IPS DF 6.9 (cell line): ENCODE results near the gene KIF5C.
"Not testable (repeated sequence)": the region's sequence is repeated elsewhere in the genome, so short reads cannot be mapped to it uniquely, and the experiment has no call there.

ENCODE experiments used
- DNase-seq: peaks from one replicate; pipeline ENCODE4 v3.0.0-alpha.2; 2013; ENCODE audit warnings: low read depth, low spot score
- H3K27ac ChIP-seq: one replicate; pipeline ENCODE4 v1.5.1; 2013; ENCODE audit warnings: low read length, control low read depth
- H3K27me3 ChIP-seq: 2 replicates; pipeline ENCODE4 v1.6.1; 2013; ENCODE audit warnings: mild to moderate bottlenecking, low read length; ENCODE audit not compliant: control insufficient read depth, insufficient read depth
- H3K36me3 ChIP-seq: 2 replicates; pipeline ENCODE4 v1.6.1; 2013; ENCODE audit warnings: low read length; ENCODE audit not compliant: control insufficient read depth, insufficient read depth
- H3K4me1 ChIP-seq: 2 replicates; pipeline ENCODE4 v1.6.1; 2013; ENCODE audit warnings: low read length; ENCODE audit not compliant: control insufficient read depth, insufficient read depth
- H3K4me3 ChIP-seq: 2 replicates; pipeline ENCODE4 v1.5.1; 2013; ENCODE audit warnings: mild to moderate bottlenecking, low read length
- H3K9me3 ChIP-seq: 2 replicates; pipeline ENCODE4 v1.6.1; 2013; ENCODE audit warnings: low read length, inconsistent platforms; ENCODE audit not compliant: control insufficient read depth, insufficient read depth
- WGBS: extraction: QIAGEN DNeasy Blood & Tissue Kit; methylation state at CpG from one replicate; pipeline ENCODE4 v1.1.7; 2013; ENCODE audit warnings: mixed read lengths, missing lambda C conversion rate; ENCODE audit not compliant: insufficient read length, insufficient coverage; 5-methylcytosine and 5-hydroxymethylcytosine counted together

KIF5C gene

DNA sequence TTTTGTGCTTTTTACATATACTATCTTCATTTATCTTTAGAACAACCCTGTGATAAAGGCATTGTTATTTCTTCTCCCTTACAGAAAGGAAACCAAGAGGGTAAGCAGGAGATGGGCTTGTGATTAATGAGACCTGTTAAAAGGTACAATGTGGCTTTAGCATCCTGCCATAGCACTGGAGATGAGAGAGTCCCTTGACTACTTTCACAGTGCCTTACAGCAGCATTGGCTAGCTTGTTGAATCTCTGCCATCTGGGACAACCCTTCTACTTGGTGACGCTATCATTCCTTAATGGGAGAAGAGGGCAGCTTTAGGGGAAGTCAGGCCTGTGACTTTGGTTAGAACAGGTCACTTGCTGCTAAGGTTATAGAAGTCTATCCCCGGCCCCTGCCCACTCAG is 95.4 kb downstream of the KIF5C start:
- no CpG with 5 or more reads among the region's 2 CpGs for WGBS
- no peak overlapping the region for H3K4me3 ChIP-seq
- no peaks in the 10 kb centered on the region for H3K27me3 ChIP-seq
- H3K4me1 ChIP-seq, result no peaks in the 10 kb centered on the region
- H3K36me3 ChIP-seq, result no peaks in the 10 kb centered on the region
- H3K27ac ChIP-seq, result no peak overlapping the region
- DNase-seq, result no peak
- H3K9me3 ChIP-seq, result no peaks in the 10 kb centered on the region

- Histone ChIP-seq H3K27me3 (no peaks in the 10 kb centered on the region), H3K4me1 (no peaks in the 10 kb centered on the region), H3K36me3 (no peaks in the 10 kb centered on the region), H3K27ac (no peak overlapping the region), H3K9me3 (no peaks in the 10 kb centered on the region), H3K4me3 (no peak overlapping the region)
- no peak for DNase-seq
- WGBS, result no CpG with 5 or more reads among the region's 3 CpGs
Observed at GRCh38 chr2:148971547-148971946, 96.5 kb downstream of the KIF5C start.

DNA sequence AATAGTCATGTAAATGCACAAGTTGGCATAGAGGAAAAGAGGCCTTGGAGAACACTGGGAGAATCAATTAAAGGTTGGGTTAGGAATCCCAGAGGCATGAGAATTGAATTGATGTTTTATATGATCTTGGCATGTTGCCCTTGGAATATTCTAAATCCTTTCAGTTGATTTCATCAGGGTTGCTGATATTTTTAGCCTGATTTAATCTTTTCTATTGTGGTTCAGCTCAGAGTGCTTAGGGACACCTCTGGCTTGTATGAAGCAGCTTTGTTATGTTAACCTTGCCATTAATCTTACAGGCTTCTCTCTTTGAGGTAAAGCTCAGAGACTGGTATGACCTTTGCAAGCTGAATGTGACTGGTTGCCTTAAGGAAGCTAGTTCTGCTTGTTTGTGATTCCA is 99.1 kb downstream of the KIF5C start:
- Histone ChIP-seq H3K27ac (no peak overlapping the region), H3K27me3 (no peaks in the 10 kb centered on the region), H3K36me3 (no peaks in the 10 kb centered on the region), H3K4me1 (no peaks in the 10 kb centered on the region), H3K9me3 (no peaks in the 10 kb centered on the region), H3K4me3 (no peak overlapping the region)
- no peak for DNase-seq

GRCh38 chr2:148978026-148978685 is 103.1 kb downstream of the KIF5C start:
- H3K27me3 ChIP-seq, result no peaks in the 10 kb centered on the region
- no peaks in the 10 kb centered on the region for H3K9me3 ChIP-seq
- no peaks in the 10 kb centered on the region for H3K4me1 ChIP-seq
- no CpG with 5 or more reads among the region's 7 CpGs for WGBS
- no peak overlapping the region for H3K4me3 ChIP-seq
- H3K36me3 ChIP-seq, result no peaks in the 10 kb centered on the region; the same call in 1 of the 2 replicates
- no peak for DNase-seq
- no peak overlapping the region for H3K27ac ChIP-seq

GRCh38 chr2:148978706-148979105 is 103.7 kb downstream of the KIF5C start:
- no peak for DNase-seq
- no peaks in the 10 kb centered on the region; the same call in 1 of the 2 replicates for H3K36me3 ChIP-seq
- H3K4me1 ChIP-seq, result no peaks in the 10 kb centered on the region

DNA sequence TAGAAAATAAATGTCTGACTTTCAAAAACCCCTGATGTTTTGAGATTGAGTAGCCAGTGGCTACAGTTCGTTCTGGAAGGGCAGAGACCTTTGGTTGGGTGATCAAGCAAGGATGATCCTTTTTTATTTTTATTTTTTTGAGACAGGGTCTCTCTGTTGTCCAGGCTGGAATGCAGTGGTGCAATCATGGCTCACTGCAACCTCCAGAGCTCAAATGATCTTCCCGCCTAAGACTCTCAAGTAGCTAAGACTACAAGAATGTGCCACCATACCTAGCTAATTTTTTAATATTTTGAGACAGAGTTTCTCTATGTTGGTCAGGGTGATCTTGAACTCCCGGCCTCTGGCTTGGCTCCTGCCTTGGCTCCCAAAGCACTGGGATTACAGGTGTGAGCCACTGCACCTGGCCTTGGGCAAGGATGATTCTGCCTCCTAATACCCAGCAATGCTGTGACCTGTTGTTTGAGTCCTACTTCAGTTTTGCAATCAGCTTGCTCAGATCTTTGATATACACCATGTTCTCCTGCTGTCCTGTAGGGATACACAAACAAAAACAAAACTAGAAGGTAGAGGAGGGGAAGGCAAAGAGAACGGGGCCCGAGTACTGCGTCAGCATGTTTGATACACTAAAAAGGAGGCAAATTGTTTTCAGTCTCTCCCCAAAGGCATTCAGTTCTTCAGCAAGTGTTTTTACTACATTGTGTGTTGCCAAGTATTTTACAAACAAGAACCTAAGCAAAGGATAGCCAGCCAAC is 104.3 kb downstream of the KIF5C start:
- no peaks in the 10 kb centered on the region; the same call in 1 of the 2 replicates for H3K36me3 ChIP-seq
- no CpG with 5 or more reads among the region's 6 CpGs for WGBS
- no peak overlapping the region for H3K27ac ChIP-seq
- no peaks in the 10 kb centered on the region for H3K9me3 ChIP-seq
- no peak overlapping the region for H3K4me3 ChIP-seq
- no peaks in the 10 kb centered on the region for H3K27me3 ChIP-seq
- DNase-seq, result no peak
- H3K4me1 ChIP-seq, result no peaks in the 10 kb centered on the region

More at GRCh38 chr2:148978706-148979105, 103.7 kb downstream of the KIF5C start:
- Histone ChIP-seq H3K27me3 (no peaks in the 10 kb centered on the region), H3K9me3 (no peaks in the 10 kb centered on the region), H3K27ac (no peak overlapping the region), H3K4me3 (no peak overlapping the region)
- no CpG with 5 or more reads among the region's 2 CpGs for WGBS

GRCh38 chr2:148979919-148980277 is 104.9 kb downstream of the KIF5C start:
- Histone ChIP-seq H3K27ac (no peak overlapping the region), H3K4me1 (no peaks in the 10 kb centered on the region), H3K4me3 (no peak overlapping the region), H3K27me3 (no peaks in the 10 kb centered on the region), H3K9me3 (no peaks in the 10 kb centered on the region), H3K36me3 (no peaks in the 10 kb centered on the region; the same call in 1 of the 2 replicates)
- no CpG with 5 or more reads among the region's 4 CpGs for WGBS
- no peak for DNase-seq

- no CpG with 5 or more reads among the region's 3 CpGs for WGBS
- H3K27ac ChIP-seq, DNase-seq, H3K36me3 ChIP-seq, H3K4me1 ChIP-seq, H3K4me3 ChIP-seq, H3K27me3 ChIP-seq, H3K9me3 ChIP-seq: not testable (repeated sequence)
Observed at GRCh38 chr2:148980496-148980895, 105.5 kb downstream of the KIF5C start.

GRCh38 chr2:148981324-148981723 is 106.3 kb downstream of the KIF5C start:
- no peaks in the 10 kb centered on the region for H3K9me3 ChIP-seq
- H3K27ac ChIP-seq, result no peak overlapping the region
- no peaks in the 10 kb centered on the region; the same call in 1 of the 2 replicates for H3K36me3 ChIP-seq
- no peaks in the 10 kb centered on the region for H3K4me1 ChIP-seq
- H3K27me3 ChIP-seq, result no peaks in the 10 kb centered on the region
- no peak overlapping the region for H3K4me3 ChIP-seq
- no CpG with 5 or more reads among the region's 6 CpGs for WGBS
- no peak for DNase-seq

- no peak for DNase-seq
- no CpG with 5 or more reads among the region's 3 CpGs for WGBS
- no peak overlapping the region for H3K27ac ChIP-seq
Observed at GRCh38 chr2:148981781-148982180, 106.8 kb downstream of the KIF5C start.

DNA sequence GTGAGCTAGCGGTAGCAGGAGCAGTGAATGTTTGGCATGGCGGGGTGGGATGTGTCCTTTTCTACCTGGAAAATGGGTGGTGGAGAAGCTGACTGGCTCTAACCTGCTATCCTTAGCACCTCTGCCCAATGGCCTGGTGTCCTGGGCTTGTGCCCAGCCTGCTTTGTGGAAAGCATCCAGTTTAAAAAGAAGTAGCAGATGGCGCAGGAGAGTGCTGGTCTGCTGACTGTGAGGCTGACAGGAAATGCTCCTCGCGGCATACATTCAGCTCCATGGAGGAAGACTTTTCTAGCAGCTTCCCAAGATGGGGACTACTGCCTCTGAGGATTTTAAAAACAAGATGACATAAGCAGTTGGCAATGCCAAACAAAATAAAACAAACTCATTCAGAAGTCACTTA is 107.3 kb downstream of the KIF5C start:
- no peak overlapping the region for H3K27ac ChIP-seq
- no peaks in the 10 kb centered on the region for H3K9me3 ChIP-seq
- H3K4me1 ChIP-seq, result no peaks in the 10 kb centered on the region
- no peak for DNase-seq
- H3K4me3 ChIP-seq, result no peak overlapping the region
- no CpG with 5 or more reads among the region's 5 CpGs for WGBS
- no peaks in the 10 kb centered on the region; the same call in 1 of the 2 replicates for H3K36me3 ChIP-seq
- no peaks in the 10 kb centered on the region for H3K27me3 ChIP-seq

More at GRCh38 chr2:148981781-148982180, 106.8 kb downstream of the KIF5C start:
- H3K9me3 ChIP-seq, result no peaks in the 10 kb centered on the region
- H3K36me3 ChIP-seq, result no peaks in the 10 kb centered on the region; the same call in 1 of the 2 replicates
- no peaks in the 10 kb centered on the region for H3K27me3 ChIP-seq
- no peaks in the 10 kb centered on the region for H3K4me1 ChIP-seq
- H3K4me3 ChIP-seq, result no peak overlapping the region
